ENCODE measurements around the gene ARFGAP2. TPM values are rescaled to one million over a fixed set of nuclear protein-coding genes. Genes with fewer than 3 reads are reported as not detected.

The ARFGAP2 gene
- polyA plus RNA-seq, 1 donor (not counting 4 experiments of a cell fraction or from before 2014, with no cell fraction given), result 51.0 TPM

DNA sequence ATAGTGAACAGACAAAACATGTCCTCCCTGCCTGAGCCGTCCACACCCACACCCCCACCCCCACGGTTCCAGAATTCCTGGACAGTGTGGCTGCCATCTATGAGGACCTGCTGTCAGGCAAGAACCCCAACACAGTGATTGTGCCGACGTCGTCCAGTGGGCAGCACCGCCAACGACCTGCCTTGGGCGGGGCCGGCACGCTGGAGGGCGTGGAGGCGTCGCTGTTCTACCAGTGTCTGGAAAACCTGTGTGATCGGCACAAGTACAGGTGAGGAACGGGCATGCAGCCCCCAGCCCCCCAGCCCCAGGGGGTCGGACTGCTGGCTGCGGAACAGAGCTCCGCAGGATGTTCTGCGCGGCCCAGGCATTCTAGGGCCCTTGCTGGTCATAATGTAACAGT is 19.7 kb downstream of the ARFGAP2 start:
- TF ChIP-seq, protein P1, sequence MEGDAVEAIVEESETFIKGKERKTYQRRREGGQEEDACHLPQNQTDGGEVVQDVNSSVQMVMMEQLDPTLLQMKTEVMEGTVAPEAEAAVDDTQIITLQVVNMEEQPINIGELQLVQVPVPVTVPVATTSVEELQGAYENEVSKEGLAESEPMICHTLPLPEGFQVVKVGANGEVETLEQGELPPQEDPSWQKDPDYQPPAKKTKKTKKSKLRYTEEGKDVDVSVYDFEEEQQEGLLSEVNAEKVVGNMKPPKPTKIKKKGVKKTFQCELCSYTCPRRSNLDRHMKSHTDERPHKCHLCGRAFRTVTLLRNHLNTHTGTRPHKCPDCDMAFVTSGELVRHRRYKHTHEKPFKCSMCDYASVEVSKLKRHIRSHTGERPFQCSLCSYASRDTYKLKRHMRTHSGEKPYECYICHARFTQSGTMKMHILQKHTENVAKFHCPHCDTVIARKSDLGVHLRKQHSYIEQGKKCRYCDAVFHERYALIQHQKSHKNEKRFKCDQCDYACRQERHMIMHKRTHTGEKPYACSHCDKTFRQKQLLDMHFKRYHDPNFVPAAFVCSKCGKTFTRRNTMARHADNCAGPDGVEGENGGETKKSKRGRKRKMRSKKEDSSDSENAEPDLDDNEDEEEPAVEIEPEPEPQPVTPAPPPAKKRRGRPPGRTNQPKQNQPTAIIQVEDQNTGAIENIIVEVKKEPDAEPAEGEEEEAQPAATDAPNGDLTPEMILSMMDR (optimal IDR thresholded peaks at IDR 0.05 in 1 of 3, IDR thresholded peaks at IDR 0.05 in 1 of 3, conservative IDR thresholded peaks at IDR 0.05 in 1 of 3; ENCODE audit: extremely low read depth in 1 of 3, insufficient read depth in 2 of 3, low read length in 3 of 3), result no peak
- TF ChIP-seq EZH2 (IDR thresholded peaks at IDR 0.05; ENCODE audit: low read length), result no peak
- no peak overlapping the region for H3K4me3 ChIP-seq (ENCODE audit: control insufficient read depth in 2 of 3, extremely low read depth in 1 of 3, insufficient read depth in 2 of 3, low read depth in 1 of 3, low read length in 3 of 3)
- no peak for DNase-seq (ENCODE audit: low read depth, low spot score)
- peaks cover 9% of the 10 kb centered on the region for H3K4me1 ChIP-seq (ENCODE audit: control insufficient read depth, extremely low read depth, insufficient read depth, low read length)
- H2AFZ ChIP-seq (ENCODE audit: control insufficient read depth, low read length), result no peak overlapping the region
- H3K9ac ChIP-seq (ENCODE audit: control insufficient read depth, extremely low read depth, insufficient read depth, low read length), result no peak overlapping the region
- dilution Hi-C loops (cut with MboI; ENCODE audit: extremely low pct_ligation_motif_present, low sequenced_read_pairs), result no loop called here
- no peak overlapping the region for H3K27ac ChIP-seq (ENCODE audit: control insufficient read depth, insufficient read depth, low read length)
- FAIRE-seq, result no peak
- H3K79me2 ChIP-seq (ENCODE audit: control insufficient read depth, insufficient read depth, low read length), result no peaks in the 10 kb centered on the region
- H3K9me3 ChIP-seq (ENCODE audit: control insufficient read depth, low read depth, low read length), result no peaks in the 10 kb centered on the region
- no peak overlapping the region for H3K4me2 ChIP-seq (ENCODE audit: control insufficient read depth, extremely low read depth, insufficient read depth, low read depth, low read length)
- peaks cover 2 to 4% of the 10 kb centered on the region in 2 experiments for H3K36me3 ChIP-seq (ENCODE audit: control insufficient read depth in 2 of 2, extremely low read depth in 1 of 2, insufficient read depth in 2 of 2, low read length in 2 of 2)
- no peaks in the 10 kb centered on the region for H3K27me3 ChIP-seq (ENCODE audit: control insufficient read depth, extremely low read depth, insufficient read depth, low read length)
- no peaks in the 10 kb centered on the region for H4K20me1 ChIP-seq (ENCODE audit: control insufficient read depth, extremely low read depth, insufficient read depth, low read length)
- H3K9me1 ChIP-seq (ENCODE audit: control insufficient read depth, extremely low read depth, insufficient read depth, low read length), result no peaks in the 10 kb centered on the region

DNA sequence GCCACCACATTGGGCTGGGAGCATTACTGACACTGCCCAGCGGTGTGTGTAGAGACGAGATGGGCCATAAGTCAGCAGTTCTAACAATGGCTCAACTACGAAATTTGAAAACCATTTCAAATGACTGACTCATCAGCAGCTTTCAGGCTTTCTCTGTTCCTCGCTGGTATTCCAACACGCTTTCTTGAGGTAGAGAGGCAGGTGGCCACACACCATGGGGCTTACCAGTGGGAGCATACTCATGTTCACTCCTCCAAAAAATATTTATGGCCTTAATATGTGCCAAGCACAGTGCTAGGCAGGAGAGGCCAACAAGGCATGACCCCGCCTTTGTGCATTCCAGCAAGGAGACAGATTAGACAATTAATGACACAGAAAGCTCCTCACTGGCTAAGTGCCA is 20.3 kb downstream of the ARFGAP2 start:
- H3K36me3 ChIP-seq (ENCODE audit: control insufficient read depth in 2 of 2, extremely low read depth in 1 of 2, insufficient read depth in 2 of 2, low read length in 2 of 2), result peaks cover 2 to 4% of the 10 kb centered on the region in 2 experiments
- DNase-seq (ENCODE audit: low read depth, low spot score) (no peak), FAIRE-seq (no peak)
- H3K9me1 ChIP-seq (ENCODE audit: control insufficient read depth, extremely low read depth, insufficient read depth, low read length), result no peaks in the 10 kb centered on the region
- no peak overlapping the region for H3K9ac ChIP-seq (ENCODE audit: control insufficient read depth, extremely low read depth, insufficient read depth, low read length)
- dilution Hi-C loops (cut with MboI; ENCODE audit: extremely low pct_ligation_motif_present, low sequenced_read_pairs), result no loop called here
- H3K4me2 ChIP-seq (ENCODE audit: control insufficient read depth, extremely low read depth, insufficient read depth, low read depth, low read length), result no peak overlapping the region
- TF ChIP-seq, protein P1 (optimal IDR thresholded peaks at IDR 0.05 in 1 of 3, IDR thresholded peaks at IDR 0.05 in 1 of 3, conservative IDR thresholded peaks at IDR 0.05 in 1 of 3; ENCODE audit: extremely low read depth in 1 of 3, insufficient read depth in 2 of 3, low read length in 3 of 3), result no peak
- TF ChIP-seq EZH2 (IDR thresholded peaks at IDR 0.05; ENCODE audit: low read length), result no peak
- H3K27ac ChIP-seq (ENCODE audit: control insufficient read depth, insufficient read depth, low read length), result no peak overlapping the region
- no peaks in the 10 kb centered on the region for H3K9me3 ChIP-seq (ENCODE audit: control insufficient read depth, low read depth, low read length)
- H3K4me1 ChIP-seq (ENCODE audit: control insufficient read depth, extremely low read depth, insufficient read depth, low read length), result peaks cover 9% of the 10 kb centered on the region
- no peaks in the 10 kb centered on the region for H3K27me3 ChIP-seq (ENCODE audit: control insufficient read depth, extremely low read depth, insufficient read depth, low read length)
- no peaks in the 10 kb centered on the region for H4K20me1 ChIP-seq (ENCODE audit: control insufficient read depth, extremely low read depth, insufficient read depth, low read length)
- H3K79me2 ChIP-seq (ENCODE audit: control insufficient read depth, insufficient read depth, low read length), result no peaks in the 10 kb centered on the region
- no peak overlapping the region for H3K4me3 ChIP-seq (ENCODE audit: control insufficient read depth in 2 of 3, extremely low read depth in 1 of 3, insufficient read depth in 2 of 3, low read depth in 1 of 3, low read length in 3 of 3)
- H2AFZ ChIP-seq (ENCODE audit: control insufficient read depth, low read length), result no peak overlapping the region
